Effector CD8-positive, alpha-beta T cell (primary cell): ENCODE results near the gene BBOF1.
"Not testable (repeated sequence)": the region's sequence is repeated elsewhere in the genome, so short reads cannot be mapped to it uniquely, and the experiment has no call there.

Experiments used
- DNase-seq: peaks from one replicate; lab custom pipeline; 2025; lab: John Stamatoyannopoulos, UW
- total RNA-seq, 4 experiments: gene quantifications; one replicate each; lab custom pipeline; 2026; lab: John Stamatoyannopoulos, UW

The BBOF1 gene, protein sequence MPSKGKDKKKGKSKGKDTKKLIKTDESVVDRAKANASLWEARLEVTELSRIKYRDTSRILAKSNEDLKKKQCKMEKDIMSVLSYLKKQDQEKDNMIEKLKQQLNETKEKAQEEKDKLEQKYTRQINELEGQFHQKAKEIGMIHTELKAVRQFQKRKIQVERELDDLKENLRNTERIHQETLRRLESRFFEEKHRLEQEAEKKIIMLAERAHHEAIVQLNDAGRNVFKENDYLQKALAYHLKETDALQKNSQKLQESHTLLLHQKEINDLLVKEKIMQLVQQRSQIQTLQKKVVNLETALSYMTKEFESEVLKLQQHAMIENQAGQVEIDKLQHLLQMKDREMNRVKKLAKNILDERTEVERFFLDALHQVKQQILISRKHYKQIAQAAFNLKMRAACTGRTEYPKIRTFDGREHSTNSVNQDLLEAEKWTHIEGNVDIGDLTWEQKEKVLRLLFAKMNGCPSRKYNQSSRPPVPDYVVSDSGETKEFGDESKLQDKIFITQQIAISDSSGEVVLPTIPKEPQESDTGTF
- 4.2 to 7.1 (median 6.3) reads per million in 4 experiments for total RNA-seq

DNA sequence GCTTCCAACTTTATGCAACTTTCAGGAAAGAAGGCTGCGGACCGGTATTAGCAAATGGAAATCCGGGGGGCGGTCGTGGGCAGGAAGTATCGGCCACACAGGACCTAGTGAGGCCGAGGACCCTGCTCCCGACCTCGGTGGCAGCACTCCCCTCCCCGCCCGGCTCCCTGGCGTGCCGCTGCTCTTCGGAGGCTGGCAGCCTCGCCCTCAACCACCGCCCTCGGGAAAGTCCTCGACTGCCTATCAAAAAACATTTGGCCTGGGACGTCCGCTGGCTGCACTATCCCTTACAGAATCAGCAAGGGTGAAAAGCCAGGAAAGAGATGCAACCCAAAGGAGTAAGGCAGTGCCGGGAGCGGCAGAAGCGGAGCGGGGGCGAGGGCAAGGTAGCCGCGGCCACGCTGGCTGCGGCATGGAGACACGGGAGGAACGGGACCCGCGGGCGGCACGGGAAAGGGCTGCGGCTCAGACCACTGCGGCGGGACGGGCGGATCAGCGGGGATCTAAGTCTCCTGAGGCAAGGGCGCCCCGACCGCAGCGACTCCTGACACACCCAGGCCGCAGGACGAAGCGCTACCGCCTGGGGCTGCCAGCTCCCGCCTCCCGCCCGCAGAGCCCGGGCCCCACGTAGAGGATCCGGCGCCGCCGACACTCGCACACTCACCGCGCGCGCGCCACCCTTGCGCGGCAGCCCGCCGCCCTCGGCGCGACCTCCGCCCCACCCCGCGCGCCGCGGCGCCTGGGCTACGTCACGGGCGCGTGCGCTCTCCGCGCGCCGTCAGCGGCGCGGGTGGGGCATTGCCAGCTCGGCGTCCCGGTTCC is at the start of gene BBOF1, which contains the start of gene ENTPD5:
BBOF1 (plus strand) TSS at position 764 of the 822 bp plus-strand sequence. CDS start 130 bp downstream, outside the sequence.
ENTPD5 (minus strand) TSS at position 703 of the 822 bp plus-strand sequence. CDS start 31,186 bp downstream, outside the sequence.
- peak; percentile 73 for DNase-seq

DNA sequence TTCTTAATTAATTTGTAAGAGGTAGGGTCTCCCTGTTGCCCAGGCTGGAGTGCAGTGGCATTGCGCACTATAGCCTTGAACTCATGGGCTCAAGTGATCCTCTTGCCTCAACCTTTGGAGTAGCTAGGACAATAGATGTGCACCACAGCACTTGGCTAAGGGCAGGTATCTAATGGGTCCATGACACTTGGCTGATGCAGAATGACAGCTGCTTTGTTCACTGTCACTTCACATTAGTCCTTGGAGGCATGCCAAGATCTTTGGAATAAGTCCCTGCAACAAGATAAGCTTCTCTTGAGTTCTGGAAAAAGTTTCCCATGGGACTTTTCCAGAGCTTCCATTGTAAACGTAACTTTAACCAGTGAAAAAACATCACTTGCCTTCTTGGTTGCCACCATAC is 45.7 kb upstream of the BBOF1 start:
- no peak for DNase-seq

DNA sequence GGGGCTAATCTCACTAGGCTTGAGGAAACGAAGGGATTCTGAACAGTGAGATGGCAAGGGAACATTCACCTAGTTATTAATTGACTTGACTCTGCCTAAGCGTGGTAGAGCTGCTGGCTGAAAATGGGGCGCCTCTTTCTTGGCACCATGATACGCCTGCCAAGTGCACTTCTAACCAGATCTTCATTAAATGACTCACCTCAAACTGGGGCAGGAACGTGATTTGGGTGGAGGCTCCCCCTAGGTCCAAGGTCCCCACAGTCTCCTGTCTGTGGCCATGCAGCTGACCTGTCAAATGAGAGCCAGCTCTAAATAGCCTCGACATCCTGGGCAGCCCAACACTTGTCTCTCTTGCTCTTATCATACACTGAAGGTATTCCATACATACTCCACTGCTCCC is 43.0 kb upstream of the BBOF1 start:
- DNase-seq: no peak

DNA sequence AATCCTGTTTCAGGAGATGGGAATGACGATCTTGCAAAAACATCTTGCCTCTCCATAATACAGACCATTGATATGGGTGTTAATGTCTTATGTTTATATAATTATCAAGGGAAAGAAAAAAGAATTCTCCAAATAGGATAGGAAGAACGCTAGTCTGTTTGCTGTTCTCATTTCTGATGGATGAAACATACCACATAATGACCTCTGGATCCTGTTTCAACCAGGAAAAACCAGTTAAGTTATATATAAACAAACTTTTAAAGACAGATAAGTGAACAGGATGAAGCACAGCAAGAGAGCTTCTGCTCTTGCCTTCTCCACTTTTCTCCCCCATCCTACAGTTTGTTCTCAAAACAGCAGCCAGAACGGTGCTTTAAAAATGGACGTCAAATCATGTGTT is 41.3 kb upstream of the BBOF1 start:
- DNase-seq: no peak

DNA sequence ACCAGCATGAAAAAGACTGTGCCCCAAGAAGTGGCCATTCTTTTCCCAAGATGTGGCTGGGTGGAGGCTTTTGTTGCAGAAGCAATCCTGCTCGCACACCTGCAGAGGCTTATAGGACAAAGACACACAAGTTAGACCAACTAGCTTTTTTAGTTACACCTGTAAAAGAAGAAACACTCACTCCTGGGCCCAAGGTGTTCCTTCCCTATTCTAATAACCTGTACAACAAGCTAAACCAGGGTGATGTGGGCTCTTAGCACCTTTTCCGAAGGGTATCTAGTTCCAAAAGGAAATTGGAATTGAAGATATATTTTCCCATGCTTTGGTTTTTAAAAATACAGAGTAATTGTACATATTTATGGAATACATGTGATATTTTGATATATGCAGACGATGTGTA is 31.1 kb upstream of the BBOF1 start:
- DNase-seq: no peak

DNA sequence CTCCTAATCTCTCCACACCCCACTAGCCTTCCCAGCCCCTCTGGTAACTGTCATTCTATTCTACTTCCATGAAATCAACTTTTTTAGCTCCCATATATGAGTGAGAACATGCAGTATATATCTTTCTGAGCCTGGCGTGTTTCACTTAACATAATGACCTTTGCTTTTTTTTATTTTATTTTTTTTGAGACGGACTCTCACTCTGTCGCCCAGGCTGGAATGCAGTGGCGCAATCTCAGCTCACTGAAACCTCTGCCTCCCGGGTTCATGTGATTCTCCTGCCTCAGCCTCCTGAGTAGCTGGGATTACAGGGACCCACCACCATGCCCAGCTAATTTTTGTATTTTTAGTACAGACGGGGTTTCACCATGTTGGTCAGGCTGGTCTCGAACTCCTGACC is 30.5 kb upstream of the BBOF1 start:
- DNase-seq: not testable (repeated sequence)

DNA sequence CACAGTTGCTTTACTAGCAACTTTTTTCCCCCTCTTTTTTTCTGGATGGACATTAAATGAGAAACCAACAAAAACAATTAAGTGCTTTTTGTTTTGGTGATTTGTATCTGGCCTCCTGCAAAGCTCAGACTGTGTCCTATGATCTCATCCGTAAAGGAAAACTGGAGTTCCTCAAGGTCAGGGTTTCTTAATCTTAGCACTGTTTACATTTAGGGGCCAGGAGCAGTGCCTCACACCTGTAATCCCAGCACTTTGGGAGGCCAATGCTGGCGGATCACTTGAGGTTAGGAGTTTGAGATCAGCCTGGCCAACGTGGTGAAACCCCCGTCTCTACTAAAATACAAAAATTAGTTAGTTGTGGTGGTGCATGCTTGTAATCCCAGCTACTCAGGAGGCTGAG is 28.1 kb upstream of the BBOF1 start:
- no peak for DNase-seq

DNA sequence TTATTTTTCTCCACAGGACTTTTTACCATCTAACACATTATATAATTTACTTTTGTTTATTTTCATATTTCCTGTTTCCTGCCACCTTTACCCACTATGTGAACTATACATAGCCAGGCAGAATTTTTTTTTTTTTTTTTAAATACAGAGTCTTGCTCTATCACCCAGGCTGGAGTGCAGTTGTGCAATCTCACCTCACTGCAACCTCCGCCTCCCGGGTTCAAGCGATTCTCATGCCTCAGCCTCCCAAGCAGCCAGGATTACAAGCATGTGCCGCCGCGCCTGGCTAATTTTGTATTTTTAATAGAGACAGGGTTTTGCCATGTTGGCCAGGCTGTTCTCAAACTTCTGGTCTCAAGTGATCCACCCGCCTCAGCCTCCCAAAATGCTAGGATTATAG is 24.2 kb upstream of the BBOF1 start:
- DNase-seq: not testable (repeated sequence)

DNA sequence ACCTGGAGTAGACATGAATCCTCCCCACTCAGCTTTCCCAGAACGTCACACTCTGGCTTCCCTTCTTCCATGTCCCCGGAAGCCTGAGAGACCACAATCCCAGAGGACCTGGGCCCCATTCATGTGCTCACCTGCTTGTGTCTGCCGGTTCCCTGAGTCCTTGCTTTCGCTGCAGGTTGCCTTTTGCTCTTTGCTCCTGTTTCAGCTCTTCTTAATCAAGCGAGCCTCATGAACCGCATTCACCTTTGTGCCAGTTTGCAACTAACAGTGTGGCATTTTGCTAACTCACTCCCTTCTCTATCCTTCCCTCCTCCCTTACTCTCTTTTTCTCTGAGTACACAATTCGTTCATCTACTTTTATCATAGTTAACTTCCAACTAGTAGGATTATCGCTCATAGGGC is 23.2 kb upstream of the BBOF1 start:
- no peak for DNase-seq

DNA sequence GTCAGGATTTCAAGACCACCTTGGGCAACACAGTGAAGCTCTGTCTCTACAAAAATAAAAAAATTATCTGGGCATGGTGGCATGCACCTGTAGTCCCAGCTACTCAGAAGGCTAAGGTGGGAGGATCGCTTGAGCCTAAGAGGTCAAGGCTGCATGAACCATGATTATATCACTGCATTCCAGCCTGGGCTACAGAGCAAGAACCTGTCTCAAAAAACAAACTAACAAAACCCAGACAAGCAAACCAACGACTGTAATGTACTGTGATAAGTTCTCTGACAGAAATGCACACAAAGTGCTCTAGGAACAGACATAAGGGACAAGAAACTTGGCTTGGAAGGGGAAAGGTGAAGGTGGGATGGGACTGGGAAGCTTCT is 22.4 kb upstream of the BBOF1 start:
- no peak for DNase-seq

DNA sequence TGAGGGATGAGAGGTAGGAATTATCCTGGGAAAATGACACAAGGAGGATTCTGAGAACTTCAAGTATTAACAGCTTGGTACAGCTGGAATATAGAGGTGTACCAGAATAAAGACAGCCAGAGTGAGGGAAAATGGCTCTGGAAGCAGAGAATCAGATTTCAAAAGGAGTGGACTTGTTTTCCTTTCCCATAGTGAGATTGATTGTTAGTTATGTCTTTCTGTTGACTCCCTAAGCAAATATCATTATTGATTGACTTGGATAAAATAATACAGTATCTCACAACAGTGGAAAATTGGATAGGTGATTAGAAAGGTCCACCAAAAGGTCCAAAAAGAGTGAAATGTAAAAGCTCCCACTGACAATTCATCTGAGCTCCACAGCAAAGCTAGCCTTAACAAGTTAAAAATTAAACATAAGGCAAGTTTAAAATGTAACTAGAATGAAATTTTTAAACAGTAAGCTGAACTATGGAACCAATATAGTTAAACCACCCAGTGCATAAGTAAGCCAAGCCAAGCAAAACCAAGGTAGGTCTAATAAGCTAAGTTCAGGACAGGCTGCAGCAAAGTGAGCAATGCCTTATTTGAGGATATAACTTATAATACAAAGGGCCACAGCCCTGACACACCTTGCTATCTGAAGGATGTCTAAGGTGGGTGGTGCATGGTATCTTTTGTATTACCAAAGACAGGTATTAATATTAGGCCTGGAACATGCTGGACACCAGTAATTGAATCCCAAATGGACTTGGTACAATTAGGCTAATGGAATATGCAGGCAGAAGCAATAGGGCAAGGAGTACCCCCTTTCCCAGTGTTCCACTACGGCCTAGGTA is 21.8 kb upstream of the BBOF1 start:
- DNase-seq: no peak

DNA sequence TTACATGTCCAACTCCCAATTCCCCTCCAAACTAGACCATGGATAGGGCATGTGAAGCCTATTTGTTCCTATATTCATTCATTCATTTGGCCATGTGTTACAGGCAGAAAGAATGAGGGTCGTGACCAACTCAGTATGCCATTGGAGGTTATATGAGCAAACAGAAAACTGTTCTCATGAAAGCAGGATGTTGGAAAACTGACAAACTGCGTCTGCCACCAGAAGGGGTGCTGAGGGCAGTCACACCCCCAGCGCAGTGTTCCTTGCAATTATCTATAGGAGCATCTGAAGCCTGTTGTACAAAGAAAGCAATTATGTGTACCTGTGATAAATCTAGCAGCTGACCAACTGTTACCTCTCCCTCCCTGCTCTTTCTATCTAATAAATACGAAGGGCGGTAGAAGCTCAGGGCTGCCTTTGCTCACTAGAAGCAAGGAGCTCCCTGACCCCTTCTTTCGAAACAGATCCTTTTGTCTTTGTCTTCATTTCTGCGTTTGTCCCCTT is 21.2 kb upstream of the BBOF1 start:
- DNase-seq: no peak

DNA sequence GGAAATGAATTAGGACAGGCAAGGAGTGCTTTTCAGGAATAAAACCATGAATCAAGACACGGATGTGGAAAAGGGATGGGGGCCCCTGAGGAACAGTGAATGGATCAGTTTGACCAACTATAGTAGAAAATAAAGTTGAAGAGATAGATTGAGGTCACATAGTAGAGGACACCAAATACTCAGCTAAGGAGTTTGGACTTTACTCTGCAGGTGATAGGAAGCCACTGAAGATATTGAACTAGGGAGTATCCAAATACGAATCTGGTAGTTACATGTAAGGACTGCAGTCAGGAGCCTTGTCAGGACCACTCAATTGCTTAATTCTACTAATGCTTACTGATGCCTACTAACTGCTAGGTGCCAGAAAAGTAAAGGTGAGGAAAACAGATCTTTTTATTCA is 20.4 kb upstream of the BBOF1 start:
- no peak for DNase-seq

DNA sequence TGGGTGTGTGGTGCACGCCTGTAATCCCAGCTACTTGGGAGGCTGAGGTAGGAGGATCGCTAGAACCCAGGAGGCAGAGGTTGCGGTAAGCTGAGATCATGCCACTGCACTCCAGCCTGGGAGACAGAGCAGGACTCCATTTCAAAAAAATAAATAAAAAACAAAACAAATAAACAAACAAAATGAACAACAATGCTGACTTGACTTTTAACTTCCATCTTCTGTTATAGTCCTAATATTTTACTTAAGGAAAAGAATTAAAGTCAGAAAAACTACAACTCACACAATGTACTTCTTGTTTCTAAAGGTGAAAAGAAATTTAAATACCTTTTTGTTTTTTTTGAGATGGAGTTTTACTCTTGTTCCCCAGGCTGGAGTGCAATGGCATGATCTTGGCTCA is 13.5 kb upstream of the BBOF1 start:
- DNase-seq: not testable (repeated sequence)

DNA sequence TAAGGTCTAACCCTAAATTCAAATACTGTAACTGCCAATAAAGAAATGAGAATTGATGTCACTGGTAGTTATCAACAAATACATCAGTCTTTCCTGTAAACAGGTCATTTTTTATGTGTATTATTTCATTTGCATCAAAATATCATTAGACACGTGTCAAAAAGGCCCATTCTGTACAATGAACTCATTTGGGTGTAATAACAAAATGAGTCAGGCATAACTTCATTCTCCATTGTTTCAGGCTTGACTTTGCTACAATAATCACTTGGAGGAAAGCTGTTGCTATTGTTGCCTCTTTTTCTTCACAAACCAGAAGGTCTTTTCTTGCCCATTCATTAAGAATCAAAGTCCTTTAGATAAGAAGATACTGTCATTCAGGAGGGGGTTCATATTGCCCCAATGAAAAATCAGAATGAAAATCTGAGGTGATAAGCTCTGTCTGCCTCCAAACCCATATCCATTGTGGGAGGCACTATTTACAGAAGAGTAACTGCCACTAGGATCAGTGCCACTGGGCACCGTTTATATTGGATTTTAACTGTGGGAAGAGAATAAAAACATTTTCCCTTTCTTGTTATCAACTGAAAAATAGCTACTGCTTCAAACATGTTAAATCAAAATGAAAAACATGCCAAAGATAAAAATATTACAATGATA is 10.2 kb upstream of the BBOF1 start:
- DNase-seq: no peak

DNA sequence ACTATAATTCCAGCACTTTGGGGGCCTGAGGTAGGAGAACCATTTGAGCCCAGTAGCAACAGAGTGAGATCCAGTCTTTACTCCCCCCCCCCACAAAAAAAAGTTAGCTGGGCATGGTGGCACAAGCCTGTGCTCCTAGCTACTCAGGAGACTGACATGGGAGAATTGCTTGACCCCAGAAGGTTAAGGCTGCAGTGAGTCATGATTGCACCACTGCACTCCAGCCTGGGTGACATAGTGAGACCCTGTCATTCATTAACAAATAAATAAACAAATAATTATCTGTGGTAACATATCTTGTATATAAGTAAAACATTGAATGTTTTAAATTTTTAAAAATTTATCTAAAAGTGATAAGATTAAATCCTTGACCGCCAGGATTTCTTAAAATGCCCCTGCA is 4.8 kb upstream of the BBOF1 start:
- no peak for DNase-seq

DNA sequence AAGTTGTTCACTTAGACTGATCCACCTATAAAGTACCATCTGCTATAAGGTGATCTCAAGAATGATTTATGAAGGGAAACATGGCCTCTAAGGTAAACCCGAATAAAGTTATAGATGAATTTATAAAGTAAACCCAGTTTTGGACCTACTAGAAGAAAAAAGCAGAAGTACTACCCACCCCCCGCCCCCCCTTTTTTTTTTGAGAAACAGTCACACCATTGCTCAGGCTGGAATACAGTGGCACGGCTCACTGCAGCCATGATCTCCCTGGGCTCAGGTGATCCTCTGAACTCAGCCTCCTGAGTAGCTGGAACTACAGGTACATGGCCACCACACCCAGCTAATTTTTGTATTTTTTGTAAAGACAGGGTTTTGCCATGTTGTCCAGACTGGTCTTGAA is 4.0 kb upstream of the BBOF1 start:
- no peak for DNase-seq

DNA sequence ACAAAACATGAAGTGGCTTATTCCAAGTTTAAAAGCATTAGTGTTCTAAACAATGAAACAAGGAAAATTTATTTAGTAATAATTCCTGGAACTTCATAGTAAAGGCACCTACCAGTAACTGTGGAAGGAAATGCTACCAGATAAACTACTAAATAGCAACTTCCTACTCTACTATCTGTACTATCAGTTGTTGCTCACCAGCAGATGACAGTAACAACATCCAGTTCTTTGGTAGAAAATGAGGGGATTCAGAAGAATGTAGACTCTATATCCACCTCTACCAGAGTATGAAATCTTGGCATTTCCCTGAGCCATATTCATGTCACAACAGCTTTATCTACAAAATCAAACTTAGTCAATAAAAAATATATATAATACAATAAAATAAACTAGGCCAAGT is 3.2 kb upstream of the BBOF1 start:
- DNase-seq: no peak

DNA sequence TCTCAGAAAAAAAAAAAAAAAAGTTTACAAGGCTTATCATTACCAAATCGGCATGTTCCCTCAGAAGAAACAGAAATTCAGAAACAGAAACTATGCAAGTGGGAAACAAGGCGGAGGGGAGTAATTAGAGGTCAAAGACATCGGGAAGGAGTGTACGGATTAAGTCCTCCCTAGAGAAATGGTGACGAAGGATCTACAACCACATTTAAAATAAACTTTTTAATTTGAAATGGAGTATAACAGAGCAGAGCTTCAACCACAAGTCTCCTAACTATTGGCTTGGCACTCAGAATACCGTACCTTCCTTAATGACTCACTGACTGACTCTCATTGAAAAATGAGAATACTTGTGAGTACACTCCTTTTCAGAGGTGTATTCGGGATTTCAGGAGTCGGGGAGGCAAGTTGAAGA is 969 bp upstream of the BBOF1 start:
- DNase-seq: no peak

DNA sequence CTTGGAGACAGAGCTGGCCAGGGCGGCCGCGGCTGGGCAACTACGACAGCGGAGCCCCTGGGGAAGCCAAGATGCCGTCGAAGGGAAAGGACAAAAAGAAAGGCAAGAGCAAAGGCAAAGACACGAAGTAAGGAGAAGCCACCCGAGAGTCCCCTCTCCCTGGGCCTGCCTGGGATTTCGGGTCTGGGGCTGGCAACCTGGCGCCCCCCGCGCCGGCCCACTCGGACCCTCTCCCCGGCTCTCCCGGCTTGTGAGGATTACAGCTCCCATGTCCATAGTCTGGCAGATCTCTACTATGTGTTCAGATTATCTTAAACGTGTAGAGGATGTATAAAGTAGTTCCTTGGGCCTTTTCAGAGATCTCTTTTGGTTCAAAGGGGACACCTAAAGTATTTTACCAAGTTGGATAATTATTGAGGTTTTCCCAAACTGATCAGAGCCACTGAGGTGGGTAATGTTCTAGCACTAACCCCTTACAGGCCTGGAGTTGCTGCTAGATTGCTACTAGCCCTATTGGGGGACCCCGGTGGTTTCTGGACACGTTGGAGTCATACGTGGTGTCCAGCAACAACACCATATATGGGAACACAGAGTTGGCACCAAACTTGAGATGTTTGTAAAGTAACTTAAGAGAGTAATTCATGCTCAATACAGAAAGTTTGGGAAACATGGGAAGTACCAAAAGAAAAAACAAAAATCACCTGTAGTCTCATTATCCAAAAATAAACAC is 424 bp downstream of the BBOF1 start:
- no peak for DNase-seq
